Spinal cord (tissue), 10 donors: Measurements from ENCODE around the gene GASK1A. TPM values are rescaled to one million over a fixed set of nuclear protein-coding genes. Genes with fewer than 3 reads are reported as not detected.

ENCODE experiments used
- DNase-seq, 6 donors: peaks; one replicate each; pipeline versions ENCODE4 v3.0.0 to v3.0.0-alpha.2; 2013 to 2015; ENCODE audit warnings: low spot score in 6 of 6, low read depth in 4 of 6
- H3K27ac ChIP-seq: one replicate; pipeline ENCODE4 v1.5.1; 2013; ENCODE audit warnings: low read depth, low read length, control low read depth
- H3K27me3 ChIP-seq: one replicate; pipeline ENCODE4 v1.6.1; 2013; ENCODE audit warnings: low read length; ENCODE audit not compliant: control insufficient read depth, insufficient read depth
- H3K36me3 ChIP-seq: one replicate; pipeline ENCODE4 v1.6.1; 2013; ENCODE audit warnings: low read length; ENCODE audit not compliant: control insufficient read depth, insufficient read depth
- H3K4me1 ChIP-seq: one replicate; pipeline ENCODE4 v1.6.1; 2013; ENCODE audit warnings: low read length; ENCODE audit not compliant: control insufficient read depth, insufficient read depth
- H3K4me3 ChIP-seq: one replicate; pipeline ENCODE4 v1.5.1; 2013; ENCODE audit warnings: low read depth, low read length, control low read depth
- H3K9me3 ChIP-seq: one replicate; pipeline ENCODE4 v1.6.1; 2013; ENCODE audit warnings: low read length; ENCODE audit not compliant: control insufficient read depth, insufficient read depth
- WGBS: methylation state at CpG from one replicate; pipeline ENCODE4 v1.1.5; 2013; ENCODE audit warnings: missing lambda C conversion rate; ENCODE audit not compliant: insufficient coverage; 5-methylcytosine and 5-hydroxymethylcytosine counted together
- polyA plus RNA-seq, 2 donors: library from polyadenylated mRNA; unstranded; fragments of 120-200 nt; gene quantifications; one replicate each; pipeline ENCODE4 v1.2.1, GENCODE V29; 2013; ENCODE audit not compliant: insufficient read length in 2 of 2
- total RNA-seq, 2 donors: library from RNA; depleted of rRNA in 1 of 2; stranded (reverse); fragments of 120-200 nt in 1 of 2; fragments of >200 nt in 1 of 2; gene quantifications; one replicate each; pipeline versions ENCODE4 v1.2.3 to v1.2.4, GENCODE V29; 2013 to 2014
- donor health status: healthy.

GASK1A gene
- total and polyA plus RNA-seq, 4 donors, result 5.2 to 40.1 (median 16.3) TPM

GRCh38 chr3:43006825-43007224 lies 27.7 kb downstream of the GASK1A start:
- Histone ChIP-seq H3K4me1 (peaks cover under 1% of the 10 kb centered on the region), H3K36me3 (peaks cover 3% of the 10 kb centered on the region), H3K9me3 (no peaks in the 10 kb centered on the region), H3K4me3 (no peak overlapping the region), H3K27me3 (no peaks in the 10 kb centered on the region), H3K27ac (no peak overlapping the region)
- 95% methylated on average over 2 of the region's 2 CpGs for WGBS
- no peak for DNase-seq

- H3K4me1 ChIP-seq, result no peaks in the 10 kb centered on the region
- H3K36me3 ChIP-seq, result peaks cover 3% of the 10 kb centered on the region
- H3K27me3 ChIP-seq, result no peaks in the 10 kb centered on the region
- DNase-seq, result no peak
- no peak overlapping the region for H3K27ac ChIP-seq
- no CpG with 5 or more reads among the region's 3 CpGs for WGBS
- no peaks in the 10 kb centered on the region for H3K9me3 ChIP-seq
- no peak overlapping the region for H3K4me3 ChIP-seq
Measured at GRCh38 chr3:43009547-43009946, 30.4 kb downstream of the GASK1A start.

- Histone ChIP-seq H3K27me3 (no peaks in the 10 kb centered on the region), H3K9me3 (no peaks in the 10 kb centered on the region), H3K4me1 (no peaks in the 10 kb centered on the region), H3K36me3 (peaks cover 3% of the 10 kb centered on the region), H3K4me3 (no peak overlapping the region), H3K27ac (no peak overlapping the region)
- peak in 1 of 6 donors; percentile 75 for DNase-seq
Measured at GRCh38 chr3:43010638-43011037, 31.5 kb downstream of the GASK1A start.

GRCh38 chr3:43011638-43012037 lies 32.5 kb downstream of the GASK1A start:
- 82% methylated on average over 3 of the region's 3 CpGs for WGBS
- H3K4me3 ChIP-seq, result no peak overlapping the region
- H3K36me3 ChIP-seq, result peaks cover 3% of the 10 kb centered on the region

GRCh38 chr3:43012174-43012573 lies 33.1 kb downstream of the GASK1A start:
- no peak for DNase-seq
- Histone ChIP-seq H3K4me3 (no peak overlapping the region), H3K4me1 (no peaks in the 10 kb centered on the region), H3K27ac (no peak overlapping the region), H3K36me3 (peaks cover 3% of the 10 kb centered on the region), H3K27me3 (no peaks in the 10 kb centered on the region), H3K9me3 (no peaks in the 10 kb centered on the region)

More at GRCh38 chr3:43011638-43012037, 32.5 kb downstream of the GASK1A start:
- no peaks in the 10 kb centered on the region for H3K4me1 ChIP-seq
- DNase-seq, result no peak
- no peaks in the 10 kb centered on the region for H3K9me3 ChIP-seq
- no peaks in the 10 kb centered on the region for H3K27me3 ChIP-seq
- no peak overlapping the region for H3K27ac ChIP-seq

- H3K9me3 ChIP-seq, result no peaks in the 10 kb centered on the region
- no peak for DNase-seq
- H3K27me3 ChIP-seq, result no peaks in the 10 kb centered on the region
- H3K27ac ChIP-seq, result no peak overlapping the region
- 84% methylated on average over 2 of the region's 2 CpGs for WGBS
- H3K36me3 ChIP-seq, result peaks cover under 1% of the 10 kb centered on the region
- H3K4me3 ChIP-seq, result no peak overlapping the region
- H3K4me1 ChIP-seq, result no peaks in the 10 kb centered on the region
Measured at GRCh38 chr3:43013256-43013655, 34.1 kb downstream of the GASK1A start.

- Histone ChIP-seq H3K36me3 (no peaks in the 10 kb centered on the region), H3K27ac (no peak overlapping the region), H3K4me3 (no peak overlapping the region), H3K27me3 (no peaks in the 10 kb centered on the region), H3K9me3 (no peaks in the 10 kb centered on the region), H3K4me1 (peaks cover 2% of the 10 kb centered on the region)
- no peak for DNase-seq
- 81% methylated on average over 2 of the region's 2 CpGs for WGBS
Measured at GRCh38 chr3:43013743-43014155, 34.6 kb downstream of the GASK1A start.

GRCh38 chr3:43014241-43014640 lies 35.1 kb downstream of the GASK1A start:
- no peaks in the 10 kb centered on the region for H3K36me3 ChIP-seq
- no peaks in the 10 kb centered on the region for H3K9me3 ChIP-seq
- H3K27me3 ChIP-seq, result no peaks in the 10 kb centered on the region
- H3K27ac ChIP-seq, result no peak overlapping the region
- WGBS, result 89% methylated on average over 3 of the region's 3 CpGs
- no peak for DNase-seq
- peaks cover 5% of the 10 kb centered on the region for H3K4me1 ChIP-seq
- no peak overlapping the region for H3K4me3 ChIP-seq

GRCh38 chr3:43014956-43015355 lies 35.8 kb downstream of the GASK1A start:
- 100% methylated on average over 1 of the region's 1 CpG for WGBS
- DNase-seq, result no peak
- no peak overlapping the region for H3K27ac ChIP-seq
- H3K4me3 ChIP-seq, result no peak overlapping the region
- H3K27me3 ChIP-seq, result no peaks in the 10 kb centered on the region
- no peaks in the 10 kb centered on the region for H3K36me3 ChIP-seq
- H3K4me1 ChIP-seq, result peaks cover 9% of the 10 kb centered on the region
- no peaks in the 10 kb centered on the region for H3K9me3 ChIP-seq

- Histone ChIP-seq H3K27ac (no peak overlapping the region), H3K9me3 (no peaks in the 10 kb centered on the region), H3K4me1 (peaks cover 9% of the 10 kb centered on the region), H3K27me3 (no peaks in the 10 kb centered on the region), H3K4me3 (no peak overlapping the region), H3K36me3 (no peaks in the 10 kb centered on the region)
- no peak for DNase-seq
- 100% methylated on average over 1 of the region's 1 CpG for WGBS
Measured at GRCh38 chr3:43015572-43015971, 36.5 kb downstream of the GASK1A start.
